Measurements from ENCODE around the gene TNNT3. TPM values are rescaled to one million over a fixed set of nuclear protein-coding genes. Genes with fewer than 3 reads are reported as not detected.

TNNT3 gene
- total RNA-seq, 3 donors from 2014 or later, result 0.72 to 2.7 TPM; not detected in 1

- ATAC-seq (no peak), DNase-seq (peak in 1 of 3 donors; percentile 17)
- no peak overlapping the region for H3K4me3 ChIP-seq
- H3K36me3 ChIP-seq (ENCODE audit: low read depth), result no peaks in the 10 kb centered on the region
- intact Hi-C loops (cut with DNase I, micrococcal nuclease), result loop anchor here in 1 of 2 donors (5.0 kb wide), 1 partner anchor 47 kb away; no protein-coding TSS in a partner anchor
- TF ChIP-seq, protein P1, sequence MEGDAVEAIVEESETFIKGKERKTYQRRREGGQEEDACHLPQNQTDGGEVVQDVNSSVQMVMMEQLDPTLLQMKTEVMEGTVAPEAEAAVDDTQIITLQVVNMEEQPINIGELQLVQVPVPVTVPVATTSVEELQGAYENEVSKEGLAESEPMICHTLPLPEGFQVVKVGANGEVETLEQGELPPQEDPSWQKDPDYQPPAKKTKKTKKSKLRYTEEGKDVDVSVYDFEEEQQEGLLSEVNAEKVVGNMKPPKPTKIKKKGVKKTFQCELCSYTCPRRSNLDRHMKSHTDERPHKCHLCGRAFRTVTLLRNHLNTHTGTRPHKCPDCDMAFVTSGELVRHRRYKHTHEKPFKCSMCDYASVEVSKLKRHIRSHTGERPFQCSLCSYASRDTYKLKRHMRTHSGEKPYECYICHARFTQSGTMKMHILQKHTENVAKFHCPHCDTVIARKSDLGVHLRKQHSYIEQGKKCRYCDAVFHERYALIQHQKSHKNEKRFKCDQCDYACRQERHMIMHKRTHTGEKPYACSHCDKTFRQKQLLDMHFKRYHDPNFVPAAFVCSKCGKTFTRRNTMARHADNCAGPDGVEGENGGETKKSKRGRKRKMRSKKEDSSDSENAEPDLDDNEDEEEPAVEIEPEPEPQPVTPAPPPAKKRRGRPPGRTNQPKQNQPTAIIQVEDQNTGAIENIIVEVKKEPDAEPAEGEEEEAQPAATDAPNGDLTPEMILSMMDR (IDR thresholded peaks at IDR 0.05), result no peak
- no peaks in the 10 kb centered on the region for H3K9me3 ChIP-seq
- no peaks in the 10 kb centered on the region for H3K4me1 ChIP-seq (ENCODE audit: low read depth)
Observed at GRCh38 chr11:1943977-1944376, 24.5 kb downstream of the TNNT3 start.

GRCh38 chr11:1946812-1947484, 27.4 kb downstream of the TNNT3 start, which contains the start of gene MRPL23:
Gene MRPL23, plus strand, starts transcription at chr11:1947332. Its CDS starts 31 bp downstream, at chr11:1947363.
- no peaks in the 10 kb centered on the region for H3K36me3 ChIP-seq (ENCODE audit: low read depth)
- no peak within 1 kb of the TSS for H3K4me3 ChIP-seq
- no peaks in the 10 kb centered on the region for H3K4me1 ChIP-seq (ENCODE audit: low read depth)
- TF ChIP-seq, protein P1 (IDR thresholded peaks at IDR 0.05), result no peak
- ATAC-seq (peak; percentile 93), DNase-seq (peak in 1 of 3 donors; percentile 28)
- no peaks in the 10 kb centered on the region for H3K9me3 ChIP-seq
- intact Hi-C loops (cut with DNase I, micrococcal nuclease), result no loop called here

DNA sequence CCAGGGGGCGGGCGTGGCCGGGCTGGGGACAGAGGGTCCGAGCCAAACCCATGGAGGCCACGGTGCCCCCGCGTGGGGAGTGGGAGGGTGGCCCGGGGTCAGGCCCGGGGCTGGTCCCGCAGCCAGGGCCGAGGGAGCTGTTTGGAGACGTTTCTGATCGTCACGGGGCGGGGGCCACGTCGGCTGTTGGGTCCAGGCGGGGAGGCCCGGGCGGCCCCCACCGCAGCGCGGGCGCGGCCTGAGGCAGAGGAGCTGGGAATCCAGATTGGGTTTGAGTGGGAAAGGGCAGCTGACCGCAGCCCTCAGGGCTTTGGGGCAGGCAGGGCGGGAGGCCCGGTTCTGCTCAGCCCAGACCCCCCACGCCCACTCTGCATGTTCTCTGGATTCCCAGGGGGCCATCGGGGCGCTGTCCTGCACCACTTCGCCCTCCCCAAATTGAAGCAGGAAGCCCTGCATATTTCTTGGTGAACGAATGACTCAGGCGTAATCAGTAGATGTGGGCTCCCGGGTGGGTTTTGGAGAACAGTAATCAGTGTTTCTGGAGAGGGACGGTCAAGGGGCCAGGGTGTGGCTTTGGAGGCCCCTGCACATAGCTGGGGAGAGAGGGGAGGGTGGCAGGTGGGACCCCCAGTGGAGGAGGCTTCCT, 28.2 kb downstream of the TNNT3 start:
- intact Hi-C loops (cut with DNase I, micrococcal nuclease), result no loop called here
- no peak overlapping the region for H3K4me3 ChIP-seq
- TF ChIP-seq, protein P1 (IDR thresholded peaks at IDR 0.05), result no peak

DNA sequence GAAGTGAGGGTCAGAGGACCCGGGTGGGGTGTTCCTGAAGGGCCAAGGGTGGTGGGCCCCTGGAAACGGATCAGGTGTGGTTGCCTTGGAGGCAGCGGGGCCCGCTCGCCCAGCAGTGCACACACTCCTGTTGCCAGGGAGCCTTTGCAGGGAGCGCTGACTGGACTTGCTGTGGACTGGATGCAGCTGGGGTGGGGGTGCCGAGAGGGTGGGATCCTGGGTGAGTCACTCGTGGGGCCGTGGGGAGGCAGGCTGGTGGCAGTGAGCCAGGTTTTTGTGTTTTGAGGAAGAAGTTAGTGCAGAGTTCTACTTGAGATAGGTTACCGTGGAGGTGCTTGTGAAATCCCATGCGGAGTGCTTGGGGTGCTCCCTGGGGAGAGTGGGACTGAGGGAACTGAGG, 28.9 kb downstream of the TNNT3 start:
- H3K4me1 ChIP-seq (ENCODE audit: low read depth), result no peaks in the 10 kb centered on the region
- H3K36me3 ChIP-seq (ENCODE audit: low read depth), result no peaks in the 10 kb centered on the region
- DNase-seq, result peak in 2 of 3 donors; percentile 8 to 45
- no peaks in the 10 kb centered on the region for H3K9me3 ChIP-seq
- H3K4me3 ChIP-seq, result no peak overlapping the region
- ATAC-seq, result peak; percentile 21
- TF ChIP-seq, protein P1 (IDR thresholded peaks at IDR 0.05), result no peak
- intact Hi-C loops (cut with DNase I, micrococcal nuclease), result no loop called here

More for the DNA sequence above, 28.2 kb downstream of the TNNT3 start:
- DNase-seq (no peak), ATAC-seq (peak; percentile 63)
- H3K4me1 ChIP-seq (ENCODE audit: low read depth), result no peaks in the 10 kb centered on the region
- H3K9me3 ChIP-seq, result no peaks in the 10 kb centered on the region
- H3K36me3 ChIP-seq (ENCODE audit: low read depth), result no peaks in the 10 kb centered on the region

GRCh38 chr11:1949302-1949701, 29.8 kb downstream of the TNNT3 start:
- Histone ChIP-seq H3K36me3 (ENCODE audit: low read depth) (no peaks in the 10 kb centered on the region), H3K4me1 (ENCODE audit: low read depth) (no peaks in the 10 kb centered on the region), H3K9me3 (no peaks in the 10 kb centered on the region), H3K4me3 (no peak overlapping the region)
- ATAC-seq (no peak), DNase-seq (peak in 1 of 3 donors; percentile 22)
- TF ChIP-seq, protein P1 (IDR thresholded peaks at IDR 0.05), result no peak
- intact Hi-C loops (cut with DNase I, micrococcal nuclease), result no loop called here
